ENCODE data around the gene ERBB2.

ERBB2 gene

DNA sequence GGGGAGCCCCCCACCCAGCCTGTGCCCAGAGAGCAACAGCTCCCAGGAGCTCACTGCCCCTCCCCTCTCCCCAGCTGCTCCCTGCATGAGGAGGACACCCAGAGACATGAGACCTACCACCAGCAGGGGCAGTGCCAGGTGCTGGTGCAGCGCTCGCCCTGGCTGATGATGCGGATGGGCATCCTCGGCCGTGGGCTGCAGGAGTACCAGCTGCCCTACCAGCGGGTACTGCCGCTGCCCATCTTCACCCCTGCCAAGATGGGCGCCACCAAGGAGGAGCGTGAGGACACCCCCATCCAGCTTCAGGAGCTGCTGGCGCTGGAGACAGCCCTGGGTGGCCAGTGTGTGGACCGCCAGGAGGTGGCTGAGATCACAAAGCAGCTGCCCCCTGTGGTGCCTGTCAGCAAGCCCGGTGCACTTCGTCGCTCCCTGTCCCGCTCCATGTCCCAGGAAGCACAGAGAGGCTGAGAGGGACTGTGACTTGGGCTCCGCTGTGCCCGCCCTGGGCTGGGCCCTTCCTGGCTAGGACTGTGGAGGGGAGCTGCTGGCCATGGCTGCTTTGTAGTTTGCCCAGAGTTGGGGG is 34.1 kb upstream of the ERBB2 start:
- DNase-seq (ENCODE audit: low read depth in 2 of 2) = no peak
- H3K4me3 ChIP-seq (replicated peaks in 1 of 2; ENCODE audit: low read depth in 2 of 2, low read length in 2 of 2) = no peak overlapping the region

DNA sequence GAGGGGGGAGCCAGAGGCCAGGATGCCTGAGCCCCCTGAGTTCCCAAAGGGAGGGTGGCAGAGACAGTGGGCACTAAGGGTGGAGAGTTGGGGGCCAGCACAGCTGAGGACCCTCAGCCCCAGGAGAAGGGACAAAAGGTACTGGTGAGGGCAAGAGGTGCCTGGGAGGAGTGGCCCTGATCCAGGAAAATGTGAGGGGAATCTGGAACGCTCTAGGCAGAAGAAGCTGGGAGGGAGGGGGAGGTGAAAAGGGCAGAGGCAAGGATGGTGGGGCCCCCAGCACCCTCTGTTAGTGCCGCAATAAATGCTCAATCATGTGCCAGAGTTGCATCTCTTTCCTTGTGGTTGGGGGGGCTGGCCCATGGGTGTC is 33.6 kb upstream of the ERBB2 start:
- TF ChIP-seq, protein P1, sequence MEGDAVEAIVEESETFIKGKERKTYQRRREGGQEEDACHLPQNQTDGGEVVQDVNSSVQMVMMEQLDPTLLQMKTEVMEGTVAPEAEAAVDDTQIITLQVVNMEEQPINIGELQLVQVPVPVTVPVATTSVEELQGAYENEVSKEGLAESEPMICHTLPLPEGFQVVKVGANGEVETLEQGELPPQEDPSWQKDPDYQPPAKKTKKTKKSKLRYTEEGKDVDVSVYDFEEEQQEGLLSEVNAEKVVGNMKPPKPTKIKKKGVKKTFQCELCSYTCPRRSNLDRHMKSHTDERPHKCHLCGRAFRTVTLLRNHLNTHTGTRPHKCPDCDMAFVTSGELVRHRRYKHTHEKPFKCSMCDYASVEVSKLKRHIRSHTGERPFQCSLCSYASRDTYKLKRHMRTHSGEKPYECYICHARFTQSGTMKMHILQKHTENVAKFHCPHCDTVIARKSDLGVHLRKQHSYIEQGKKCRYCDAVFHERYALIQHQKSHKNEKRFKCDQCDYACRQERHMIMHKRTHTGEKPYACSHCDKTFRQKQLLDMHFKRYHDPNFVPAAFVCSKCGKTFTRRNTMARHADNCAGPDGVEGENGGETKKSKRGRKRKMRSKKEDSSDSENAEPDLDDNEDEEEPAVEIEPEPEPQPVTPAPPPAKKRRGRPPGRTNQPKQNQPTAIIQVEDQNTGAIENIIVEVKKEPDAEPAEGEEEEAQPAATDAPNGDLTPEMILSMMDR (IDR thresholded peaks at IDR 0.05; ENCODE audit: low read depth, low read length) = no peak
- no peak overlapping the region for H3K4me3 ChIP-seq (replicated peaks in 1 of 2; ENCODE audit: low read depth in 2 of 2, low read length in 2 of 2)
- no peak for DNase-seq (ENCODE audit: low read depth in 2 of 2)

More for the DNA sequence above, 34.1 kb upstream of the ERBB2 start:
- TF ChIP-seq, protein P1 (IDR thresholded peaks at IDR 0.05; ENCODE audit: low read depth, low read length) = no peak

DNA sequence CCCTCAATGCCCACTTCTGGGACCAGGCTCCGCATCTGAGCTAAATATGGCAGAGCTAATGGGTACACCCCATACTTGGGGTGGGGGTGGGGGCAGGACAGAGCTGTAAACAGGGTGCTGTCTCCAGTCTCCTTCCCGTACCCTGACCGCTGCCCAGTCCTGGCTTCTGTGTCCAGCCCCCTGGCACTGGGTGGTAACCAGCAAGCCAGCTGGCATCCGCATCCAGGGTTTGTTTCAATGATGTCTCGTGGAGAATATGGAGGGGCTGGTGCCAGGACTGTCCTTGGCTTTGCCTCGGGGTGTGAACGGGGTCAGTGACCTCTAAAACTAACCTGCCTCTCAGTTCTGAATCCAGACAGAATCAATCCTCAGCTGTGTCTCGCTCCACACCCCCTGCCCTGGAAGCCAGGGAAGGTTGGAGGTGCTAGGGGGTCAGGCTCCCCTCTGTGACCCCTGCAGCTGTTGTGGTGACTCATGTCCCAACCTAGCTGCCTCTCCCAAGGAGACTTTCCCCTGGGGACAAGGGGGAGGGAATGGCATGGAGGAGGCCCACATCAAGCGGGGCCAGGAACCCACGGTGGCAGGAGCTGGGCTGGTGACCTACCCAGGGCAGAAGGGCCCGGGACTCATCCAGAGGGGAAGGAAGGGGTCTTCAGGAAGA is 33.1 kb upstream of the ERBB2 start:
- TF ChIP-seq, protein P1 (IDR thresholded peaks at IDR 0.05; ENCODE audit: low read depth, low read length) = no peak
- no peak overlapping the region for H3K4me3 ChIP-seq (replicated peaks in 1 of 2; ENCODE audit: low read depth in 2 of 2, low read length in 2 of 2)
- DNase-seq (ENCODE audit: low read depth in 2 of 2) = peak in 1 of 2 donors; percentile 20

DNA sequence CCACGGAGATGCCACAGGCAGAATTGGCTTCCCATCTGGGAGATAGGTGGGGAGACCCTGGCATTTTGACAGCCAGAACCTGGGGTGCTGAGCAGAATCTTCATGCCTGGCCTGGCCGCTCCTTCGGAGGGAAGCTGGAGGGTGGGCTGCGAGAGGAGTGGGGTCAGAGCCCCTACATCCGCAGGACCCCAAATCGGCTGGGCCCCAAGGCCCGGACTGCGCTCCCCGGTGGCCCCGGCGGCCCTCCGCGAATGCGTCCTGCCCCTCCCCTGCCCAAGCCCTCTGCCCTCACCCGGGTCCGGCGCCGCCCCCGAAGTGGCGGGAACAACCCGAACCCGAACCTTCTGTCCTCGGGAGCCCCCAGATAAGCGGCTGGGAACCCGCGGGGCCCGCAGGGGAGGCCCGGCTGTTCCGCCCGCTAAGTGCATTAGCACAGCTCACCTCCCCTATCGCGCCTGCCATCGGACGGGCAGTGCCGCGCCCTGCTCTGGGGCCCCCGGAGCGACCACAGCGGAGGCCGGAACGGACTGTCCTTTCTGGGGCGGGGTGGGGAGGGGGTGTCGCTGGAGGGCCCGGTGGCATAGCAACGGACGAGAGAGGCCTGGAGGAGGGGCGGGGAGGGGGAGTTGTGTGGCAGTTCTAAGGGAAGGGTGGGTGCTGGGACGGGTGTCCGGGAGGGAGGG is 32.5 kb upstream of the ERBB2 start:
- H3K4me3 ChIP-seq (replicated peaks in 1 of 2; ENCODE audit: low read depth in 2 of 2, low read length in 2 of 2) = no peak overlapping the region
- TF ChIP-seq, protein P1 (IDR thresholded peaks at IDR 0.05; ENCODE audit: low read depth, low read length) = no peak
- DNase-seq (ENCODE audit: low read depth in 2 of 2) = no peak

DNA sequence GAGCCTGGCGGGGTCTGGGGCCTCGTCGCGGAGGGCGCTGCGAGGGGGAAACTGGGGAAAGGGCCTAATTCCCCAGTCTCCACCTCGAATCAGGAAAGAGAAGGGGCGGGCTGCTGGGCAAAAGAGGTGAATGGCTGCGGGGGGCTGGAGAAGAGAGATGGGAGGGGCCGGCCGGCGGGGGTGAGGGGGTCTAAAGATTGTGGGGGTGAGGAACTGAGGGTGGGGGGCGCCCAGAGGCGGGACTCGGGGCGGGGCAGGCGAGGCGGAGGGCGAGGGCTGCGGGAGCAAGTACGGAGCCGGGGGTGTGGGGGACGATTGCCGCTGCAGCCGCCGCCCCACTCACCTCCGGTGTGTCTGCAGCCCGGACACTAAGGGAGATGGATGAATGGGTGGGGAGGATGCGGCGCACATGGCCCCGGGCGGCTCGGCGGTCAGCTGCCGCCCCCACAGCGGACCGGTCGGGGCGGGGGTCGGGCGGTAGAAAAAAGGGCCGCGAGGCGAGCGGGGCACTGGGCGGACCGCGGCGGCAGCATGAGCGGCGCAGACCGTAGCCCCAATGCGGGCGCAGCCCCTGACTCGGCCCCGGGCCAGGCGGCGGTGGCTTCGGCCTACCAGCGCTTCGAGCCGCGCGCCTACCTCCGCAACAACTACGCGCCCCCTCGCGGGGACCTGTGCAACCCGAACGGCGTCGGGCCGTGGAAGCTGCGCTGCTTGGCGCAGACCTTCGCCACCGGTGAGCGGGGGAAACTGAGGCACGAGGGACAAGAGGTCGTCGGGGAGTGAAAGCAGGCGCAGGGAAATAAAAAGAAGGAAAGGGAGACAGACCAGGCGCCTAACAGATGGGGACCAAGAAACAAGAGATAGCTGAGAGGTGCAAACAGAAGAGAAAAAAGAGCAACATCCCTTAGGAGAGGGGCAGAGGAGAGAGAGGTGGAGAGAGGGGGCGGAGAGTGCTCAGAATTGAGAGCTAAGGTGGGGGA is 31.6 kb upstream of the ERBB2 start, which contains the start of gene PNMT:
PNMT (plus strand) TSS at position 509 of the 980 bp plus-strand sequence; CDS start at position 532, 23 bp downstream.
- TF ChIP-seq, protein P1 (IDR thresholded peaks at IDR 0.05; ENCODE audit: low read depth, low read length) = peak; percentile 61
- peak; percentile 50 to 59 for DNase-seq (ENCODE audit: low read depth in 2 of 2)
- H3K4me3 ChIP-seq (replicated peaks in 1 of 2; ENCODE audit: low read depth in 2 of 2, low read length in 2 of 2) = peak within 1 kb of the TSS; percentile 10 to 13
